ENCODE measurements around the gene RBM47.

RBM47 gene

GRCh38 chr4:40584517-40585141 is 45.0 kb downstream of the RBM47 start:
- H3K27ac ChIP-seq (ENCODE audit: low read length), result no peak overlapping the region
- H3K79me2 ChIP-seq (ENCODE audit: low read length), result no peaks in the 10 kb centered on the region

GRCh38 chr4:40583850-40584439 is 45.7 kb downstream of the RBM47 start:
- H3K4me2 ChIP-seq (ENCODE audit: low read length), result no peak overlapping the region
- H3K9ac ChIP-seq (ENCODE audit: low read length), result no peak overlapping the region
- H3K36me3 ChIP-seq (replicated peaks; ENCODE audit: low read depth, low read length), result no peaks in the 10 kb centered on the region
- no peaks in the 10 kb centered on the region for H3K9me3 ChIP-seq (ENCODE audit: insufficient read depth, low read length)
- no peak overlapping the region for H3K27ac ChIP-seq (ENCODE audit: low read length)
- TF ChIP-seq EZH2phosphoT487 (IDR thresholded peaks at IDR 0.05; ENCODE audit: low read depth) (no peak), CTCF (IDR thresholded peaks at IDR 0.05; ENCODE audit: low read depth, low read length) (no peak)
- no peaks in the 10 kb centered on the region for H4K20me1 ChIP-seq (ENCODE audit: insufficient read depth, low read length)
- H3K4me3 ChIP-seq (ENCODE audit: low read length), result no peak overlapping the region
- H3K27me3 ChIP-seq (ENCODE audit: low read depth, low read length), result no peaks in the 10 kb centered on the region
- H2AFZ ChIP-seq (ENCODE audit: low read depth, low read length), result no peak overlapping the region
- H3K4me1 ChIP-seq (ENCODE audit: low read length), result peaks cover 8% of the 10 kb centered on the region
- H3K79me2 ChIP-seq (ENCODE audit: low read length), result no peaks in the 10 kb centered on the region

More at GRCh38 chr4:40584517-40585141, 45.0 kb downstream of the RBM47 start:
- no peaks in the 10 kb centered on the region for H3K36me3 ChIP-seq (replicated peaks; ENCODE audit: low read depth, low read length)
- H2AFZ ChIP-seq (ENCODE audit: low read depth, low read length), result no peak overlapping the region
- H3K9ac ChIP-seq (ENCODE audit: low read length), result no peak overlapping the region
- no peaks in the 10 kb centered on the region for H4K20me1 ChIP-seq (ENCODE audit: insufficient read depth, low read length)
- peaks cover 8% of the 10 kb centered on the region for H3K4me1 ChIP-seq (ENCODE audit: low read length)
- no peak overlapping the region for H3K4me2 ChIP-seq (ENCODE audit: low read length)
- no peak overlapping the region for H3K4me3 ChIP-seq (ENCODE audit: low read length)
- H3K27me3 ChIP-seq (ENCODE audit: low read depth, low read length), result no peaks in the 10 kb centered on the region
- TF ChIP-seq EZH2phosphoT487 (IDR thresholded peaks at IDR 0.05; ENCODE audit: low read depth), result no peak
- no peak for TF ChIP-seq CTCF (IDR thresholded peaks at IDR 0.05; ENCODE audit: low read depth, low read length)
- no peaks in the 10 kb centered on the region for H3K9me3 ChIP-seq (ENCODE audit: insufficient read depth, low read length)

- H3K4me3 ChIP-seq (ENCODE audit: low read length), result no peak overlapping the region
- TF ChIP-seq CTCF (IDR thresholded peaks at IDR 0.05; ENCODE audit: low read depth, low read length), result no peak
- TF ChIP-seq EZH2phosphoT487 (IDR thresholded peaks at IDR 0.05; ENCODE audit: low read depth), result no peak
- no peak overlapping the region for H2AFZ ChIP-seq (ENCODE audit: low read depth, low read length)
- H3K9ac ChIP-seq (ENCODE audit: low read length), result no peak overlapping the region
- H3K4me1 ChIP-seq (ENCODE audit: low read length), result peaks cover 11% of the 10 kb centered on the region
- no peaks in the 10 kb centered on the region for H3K79me2 ChIP-seq (ENCODE audit: low read length)
- no peaks in the 10 kb centered on the region for H4K20me1 ChIP-seq (ENCODE audit: insufficient read depth, low read length)
- no peaks in the 10 kb centered on the region for H3K27me3 ChIP-seq (ENCODE audit: low read depth, low read length)
- H3K9me3 ChIP-seq (ENCODE audit: insufficient read depth, low read length), result no peaks in the 10 kb centered on the region
- no peak overlapping the region for H3K4me2 ChIP-seq (ENCODE audit: low read length)
- H3K36me3 ChIP-seq (replicated peaks; ENCODE audit: low read depth, low read length), result no peaks in the 10 kb centered on the region
- no peak overlapping the region for H3K27ac ChIP-seq (ENCODE audit: low read length)
These were observed 47.3 kb downstream of the RBM47 start for GRCh38 chr4:40582413-40582812.

GRCh38 chr4:40581254-40582140 is 48.2 kb downstream of the RBM47 start:
- no peak overlapping the region for H3K4me2 ChIP-seq (ENCODE audit: low read length)
- H4K20me1 ChIP-seq (ENCODE audit: insufficient read depth, low read length), result no peaks in the 10 kb centered on the region
- no peaks in the 10 kb centered on the region for H3K9me3 ChIP-seq (ENCODE audit: insufficient read depth, low read length)
- TF ChIP-seq CTCF (IDR thresholded peaks at IDR 0.05; ENCODE audit: low read depth, low read length), result no peak
- TF ChIP-seq EZH2phosphoT487 (IDR thresholded peaks at IDR 0.05; ENCODE audit: low read depth), result no peak
- H3K27me3 ChIP-seq (ENCODE audit: low read depth, low read length), result no peaks in the 10 kb centered on the region
- no peak overlapping the region for H3K27ac ChIP-seq (ENCODE audit: low read length)
- no peaks in the 10 kb centered on the region for H3K79me2 ChIP-seq (ENCODE audit: low read length)
- no peak overlapping the region for H3K4me3 ChIP-seq (ENCODE audit: low read length)
- peaks cover 14% of the 10 kb centered on the region for H3K4me1 ChIP-seq (ENCODE audit: low read length)
- H3K9ac ChIP-seq (ENCODE audit: low read length), result no peak overlapping the region
- no peak overlapping the region for H2AFZ ChIP-seq (ENCODE audit: low read depth, low read length)
- no peaks in the 10 kb centered on the region for H3K36me3 ChIP-seq (replicated peaks; ENCODE audit: low read depth, low read length)
